Adipocyte (in vitro differentiated cells): ENCODE results near the gene JAK2.
"Not testable (repeated sequence)": the region's sequence is repeated elsewhere in the genome, so short reads cannot be mapped to it uniquely, and the experiment has no call there.

ENCODE experiments used
- DNase-seq: peaks from one replicate; pipeline ENCODE4 v3.0.0-alpha.2; 2015; ENCODE audit warnings: low read depth
- H3K27me3 ChIP-seq: replicated peaks from 2 replicates; pipeline ENCODE4 v1.7.0; 2013; ENCODE audit warnings: mild to moderate bottlenecking, low read length, moderate library complexity; ENCODE audit not compliant: control insufficient read depth, insufficient read depth
- H3K36me3 ChIP-seq: 2 replicates; pipeline ENCODE4 v1.7.0; 2013; ENCODE audit warnings: low read length, mild to moderate bottlenecking, moderate library complexity; ENCODE audit not compliant: control insufficient read depth, insufficient read depth, severe bottlenecking
- H3K4me1 ChIP-seq: 2 replicates; pipeline ENCODE4 v1.7.0; 2013; ENCODE audit warnings: mild to moderate bottlenecking, low read length, moderate library complexity; ENCODE audit not compliant: control insufficient read depth, insufficient read depth
- H3K4me3 ChIP-seq: 2 replicates; pipeline ENCODE4 v1.7.0; 2013; ENCODE audit warnings: mild to moderate bottlenecking, low read length, moderate library complexity
- H3K9ac ChIP-seq: 2 replicates; pipeline ENCODE4 v1.7.0; 2013; ENCODE audit warnings: mild to moderate bottlenecking, low read length, moderate library complexity
- H3K9me3 ChIP-seq: 2 replicates; pipeline ENCODE4 v1.7.0; 2013; ENCODE audit warnings: mild to moderate bottlenecking, low read length, moderate library complexity; ENCODE audit not compliant: control insufficient read depth

JAK2 gene

DNA sequence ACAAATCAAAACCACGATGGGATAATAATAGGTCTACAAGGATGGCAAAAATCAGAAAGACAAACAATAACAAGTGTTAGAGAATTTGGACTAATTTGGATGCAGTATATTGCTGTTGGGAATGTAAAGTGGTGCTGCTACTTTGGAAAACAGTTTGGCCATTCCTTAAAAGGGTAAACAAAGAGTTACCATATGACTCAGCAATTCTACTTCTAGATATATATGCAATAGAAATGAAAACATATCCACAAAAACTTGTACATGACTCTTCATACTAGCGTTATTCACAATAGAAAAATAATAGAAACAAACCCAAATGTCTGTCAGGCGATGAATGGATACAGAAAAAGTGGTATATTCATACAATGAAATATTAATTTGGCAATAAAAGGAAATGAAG, 58.3 kb downstream of the JAK2 start:
- peaks cover 5% of the 10 kb centered on the region for H3K4me1 ChIP-seq

GRCh38 chr9:5044160-5044559, 59.1 kb downstream of the JAK2 start:
- DNase-seq: no peak
- Histone ChIP-seq H3K9me3 (no peaks in the 10 kb centered on the region), H3K27me3 (no peaks in the 10 kb centered on the region), H3K4me3 (no peak overlapping the region), H3K4me1 (peaks cover 5% of the 10 kb centered on the region), H3K36me3 (peaks cover 49% of the 10 kb centered on the region), H3K9ac (no peak overlapping the region)

More for the DNA sequence above, 58.3 kb downstream of the JAK2 start:
- peak; percentile 23 for DNase-seq
- Histone ChIP-seq H3K9me3 (no peaks in the 10 kb centered on the region), H3K4me3 (no peak overlapping the region), H3K36me3 (peaks cover 46% of the 10 kb centered on the region), H3K27me3 (no peaks in the 10 kb centered on the region), H3K9ac (no peak overlapping the region)

DNA sequence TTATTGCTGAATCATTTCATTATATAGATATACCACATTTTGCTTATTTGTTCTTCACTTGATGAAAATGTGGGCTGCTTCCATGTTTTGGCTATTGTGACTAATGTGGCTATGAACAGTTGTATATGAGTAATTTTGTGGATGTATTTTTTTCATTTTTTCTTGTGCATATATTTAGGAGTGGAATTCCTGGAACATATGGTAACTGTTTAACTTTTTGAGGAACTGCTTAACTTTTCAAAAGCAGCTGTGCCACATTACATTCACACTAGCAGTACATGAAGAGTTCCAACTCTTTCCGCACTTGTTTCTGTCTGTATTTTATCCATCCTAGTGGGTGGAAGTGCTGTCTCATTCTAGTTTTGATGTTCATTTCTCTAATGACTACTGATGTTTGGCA, 67.8 kb downstream of the JAK2 start:
- DNase-seq: peak; percentile 28
- no peaks in the 10 kb centered on the region for H3K4me1 ChIP-seq
- peaks cover 79% of the 10 kb centered on the region for H3K36me3 ChIP-seq
- no peak overlapping the region for H3K4me3 ChIP-seq
- H3K9ac ChIP-seq: no peak overlapping the region
- H3K27me3 ChIP-seq: no peaks in the 10 kb centered on the region
- no peaks in the 10 kb centered on the region for H3K9me3 ChIP-seq

GRCh38 chr9:5062631-5063030, 77.6 kb downstream of the JAK2 start:
- no peak for DNase-seq
- H3K36me3 ChIP-seq: peaks cover 46% of the 10 kb centered on the region
- H3K27me3 ChIP-seq: no peaks in the 10 kb centered on the region
- H3K4me1 ChIP-seq: no peaks in the 10 kb centered on the region
- no peaks in the 10 kb centered on the region for H3K9me3 ChIP-seq
- H3K9ac ChIP-seq: no peak overlapping the region
- no peak overlapping the region for H3K4me3 ChIP-seq

- Histone ChIP-seq H3K9ac (no peak overlapping the region), H3K27me3 (no peaks in the 10 kb centered on the region), H3K36me3 (peaks cover 90% of the 10 kb centered on the region), H3K9me3 (no peaks in the 10 kb centered on the region), H3K4me3 (no peak overlapping the region), H3K4me1 (no peaks in the 10 kb centered on the region)
- DNase-seq: no peak
Measured at GRCh38 chr9:5072871-5073270, 87.8 kb downstream of the JAK2 start.

DNA sequence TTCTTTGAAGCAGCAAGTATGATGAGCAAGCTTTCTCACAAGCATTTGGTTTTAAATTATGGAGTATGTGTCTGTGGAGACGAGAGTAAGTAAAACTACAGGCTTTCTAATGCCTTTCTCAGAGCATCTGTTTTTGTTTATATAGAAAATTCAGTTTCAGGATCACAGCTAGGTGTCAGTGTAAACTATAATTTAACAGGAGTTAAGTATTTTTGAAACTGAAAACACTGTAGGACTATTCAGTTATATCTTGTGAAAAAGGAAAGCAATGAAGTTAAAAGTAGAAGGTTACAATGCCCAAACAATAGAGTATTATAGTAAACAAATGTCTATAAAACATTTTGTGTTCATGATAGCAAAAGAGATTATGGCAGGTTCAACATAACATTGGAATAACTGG, 88.6 kb downstream of the JAK2 start:
- H3K36me3 ChIP-seq: peaks cover 90% of the 10 kb centered on the region

GRCh38 chr9:5085993-5086392, 100.9 kb downstream of the JAK2 start:
- H3K27me3 ChIP-seq: no peaks in the 10 kb centered on the region
- H3K9ac ChIP-seq: no peak overlapping the region
- no peaks in the 10 kb centered on the region for H3K4me1 ChIP-seq
- no peak for DNase-seq
- H3K9me3 ChIP-seq: no peaks in the 10 kb centered on the region
- no peak overlapping the region for H3K4me3 ChIP-seq
- H3K36me3 ChIP-seq: peaks cover 61% of the 10 kb centered on the region

More for the DNA sequence above, 88.6 kb downstream of the JAK2 start:
- H3K27me3 ChIP-seq: no peaks in the 10 kb centered on the region
- no peak overlapping the region for H3K9ac ChIP-seq
- H3K9me3 ChIP-seq: no peaks in the 10 kb centered on the region
- DNase-seq: peak; percentile 32
- H3K4me3 ChIP-seq: no peak overlapping the region
- H3K4me1 ChIP-seq: no peaks in the 10 kb centered on the region

DNA sequence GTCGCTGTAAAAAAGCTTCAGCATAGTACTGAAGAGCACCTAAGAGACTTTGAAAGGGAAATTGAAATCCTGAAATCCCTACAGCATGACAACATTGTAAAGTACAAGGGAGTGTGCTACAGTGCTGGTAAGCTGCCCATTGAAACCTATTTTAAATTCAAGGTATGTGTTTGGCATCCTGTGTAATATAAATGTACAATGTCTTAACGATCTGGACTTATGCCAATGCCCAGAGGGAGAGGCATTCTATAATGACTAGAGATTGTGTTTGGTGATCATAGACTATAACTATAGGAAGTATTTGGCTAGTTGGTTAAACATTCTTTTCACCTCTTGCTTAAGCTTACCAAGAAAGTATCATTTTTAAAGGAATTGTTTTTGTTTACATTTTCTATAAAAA, 104.7 kb downstream of the JAK2 start:
- Histone ChIP-seq H3K36me3 (peaks cover 32% of the 10 kb centered on the region), H3K4me1 (no peaks in the 10 kb centered on the region), H3K9me3 (no peaks in the 10 kb centered on the region), H3K27me3 (no peaks in the 10 kb centered on the region), H3K4me3 (no peak overlapping the region), H3K9ac (no peak overlapping the region)
- no peak for DNase-seq

DNA sequence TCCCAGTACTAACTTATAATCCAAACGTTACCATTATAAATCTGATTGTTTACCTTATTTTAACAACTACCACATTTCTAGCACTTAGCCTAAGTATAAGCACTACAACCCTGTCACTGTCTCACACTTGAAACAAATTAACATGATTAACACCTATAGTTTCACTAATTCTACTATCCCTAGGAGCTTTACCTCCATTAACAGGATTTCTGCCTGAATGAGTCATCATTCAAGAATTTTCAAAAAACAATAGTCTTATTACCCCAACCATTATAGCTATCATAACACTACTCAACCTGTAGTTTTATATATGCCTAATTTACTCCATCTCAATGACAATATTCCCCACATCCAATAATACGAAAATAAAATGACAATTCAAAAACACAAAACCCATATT, 110.7 kb downstream of the JAK2 start:
- H3K4me3 ChIP-seq: no peak overlapping the region
- DNase-seq: no peak
- H3K36me3 ChIP-seq: no peaks in the 10 kb centered on the region
- no peaks in the 10 kb centered on the region for H3K27me3 ChIP-seq
- H3K9me3 ChIP-seq: no peaks in the 10 kb centered on the region
- no peak overlapping the region for H3K9ac ChIP-seq
- H3K4me1 ChIP-seq: no peaks in the 10 kb centered on the region

DNA sequence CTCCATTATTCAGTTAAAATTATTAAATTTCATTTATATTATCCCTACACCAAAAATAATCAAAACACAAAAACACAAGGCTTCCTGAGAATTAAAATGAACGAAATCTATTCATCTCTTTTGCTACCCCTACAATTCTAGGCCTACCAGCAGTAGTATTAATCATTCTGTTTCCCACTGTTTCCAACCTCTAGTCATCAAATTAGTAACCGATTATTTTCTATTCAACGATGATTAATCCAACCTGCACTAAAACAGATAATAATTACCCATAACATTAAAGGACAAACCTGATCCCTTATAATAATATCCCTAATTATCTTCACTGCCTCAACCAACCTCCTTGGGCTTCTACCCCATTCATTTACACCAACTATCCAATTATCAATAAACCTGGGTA, 114.4 kb downstream of the JAK2 start:
- no peaks in the 10 kb centered on the region for H3K4me1 ChIP-seq
- no peak for DNase-seq
- H3K9ac ChIP-seq: no peak overlapping the region
- no peak overlapping the region for H3K4me3 ChIP-seq
- H3K9me3 ChIP-seq: no peaks in the 10 kb centered on the region
- H3K27me3 ChIP-seq: no peaks in the 10 kb centered on the region
- H3K36me3 ChIP-seq: no peaks in the 10 kb centered on the region

DNA sequence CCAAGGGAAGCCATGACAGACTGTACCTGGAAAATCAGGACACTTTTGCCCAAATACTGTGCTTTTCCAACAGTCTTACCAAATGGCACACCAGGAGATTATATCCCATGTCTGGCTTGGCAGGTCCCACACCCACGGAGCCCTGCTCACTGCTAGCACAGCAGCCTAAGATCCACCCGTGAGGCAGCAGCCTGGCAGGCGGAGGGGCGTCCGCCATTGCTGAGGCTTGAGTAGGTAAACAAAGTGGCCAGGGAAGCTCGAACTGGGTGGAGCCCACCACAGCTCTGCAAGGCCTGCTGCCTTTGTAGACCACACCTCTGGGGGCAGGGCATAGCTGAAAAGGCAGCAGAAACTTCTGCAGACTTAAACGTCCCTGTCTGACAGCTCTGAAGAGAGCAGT, 116.1 kb downstream of the JAK2 start:
- H3K4me1 ChIP-seq, DNase-seq: not testable (repeated sequence)

DNA sequence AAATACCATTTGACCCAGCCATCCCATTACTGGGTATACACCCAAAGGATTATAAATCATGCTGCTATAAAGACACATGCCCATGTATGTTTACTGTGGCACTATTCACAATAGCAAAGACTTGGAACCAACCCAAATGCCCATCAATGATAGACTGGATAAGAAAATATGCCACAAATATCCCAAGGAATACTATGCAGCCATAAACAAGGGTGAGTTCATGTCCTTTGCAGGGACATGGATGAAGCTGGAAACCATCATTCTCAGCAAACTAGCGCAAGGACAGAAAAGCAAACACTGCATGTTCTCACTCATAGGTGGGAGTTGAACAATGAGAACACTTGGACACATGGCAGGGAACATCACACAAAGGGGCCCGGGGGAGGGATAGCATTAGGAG, 121.4 kb downstream of the JAK2 start:
- DNase-seq, H3K27me3 ChIP-seq, H3K4me3 ChIP-seq, H3K9me3 ChIP-seq, H3K36me3 ChIP-seq, H3K9ac ChIP-seq, H3K4me1 ChIP-seq: not testable (repeated sequence)

More for the DNA sequence above, 116.1 kb downstream of the JAK2 start:
- not testable (repeated sequence) for H3K36me3 ChIP-seq, H3K9ac ChIP-seq, H3K4me3 ChIP-seq, H3K9me3 ChIP-seq, H3K27me3 ChIP-seq
